Breast epithelium (tissue), 4 donors: ENCODE results near the gene TBXAS1. TPM values are rescaled to one million over a fixed set of nuclear protein-coding genes. Genes with fewer than 3 reads are reported as not detected.

ENCODE experiments used
- DNase-seq, 2 donors: peaks; one replicate each; pipeline ENCODE4 v3.0.0-alpha.2; 2019; ENCODE audit warnings: low spot score in 2 of 2
- H3K27ac ChIP-seq, 2 donors: fragments of 200-600 bp; sonication (generic) in 1 of 2; one replicate each; pipeline ENCODE4 v1.5.1; 2016 to 2019; ENCODE audit warnings: mild to moderate bottlenecking in 1 of 2
- H3K27me3 ChIP-seq, 2 donors: fragments of 200-600 bp; sonication (generic) in 1 of 2; one replicate each; pipeline versions ENCODE4 v1.5.1 to v1.6.0; 2017 to 2019; ENCODE audit warnings: control low read depth in 1 of 2, mild to moderate bottlenecking in 1 of 2
- H3K36me3 ChIP-seq: fragments of 200-600 bp; one replicate; pipeline ENCODE4 v1.5.1; 2019
- H3K4me1 ChIP-seq, 2 donors: fragments of 200-600 bp; sonication (generic); one replicate each; pipeline ENCODE4 v1.5.1; 2016 to 2019; ENCODE audit warnings: control low read depth in 1 of 2
- H3K4me3 ChIP-seq, 3 donors: fragments of 200-600 bp; sonication (generic); 1 replicate in 2 of 3; 2 replicates in 1 of 3; pipeline ENCODE4 v1.5.1; 2016 to 2019; ENCODE audit warnings: mild to moderate bottlenecking in 3 of 3, moderate library complexity in 2 of 3
- H3K9me3 ChIP-seq, 2 donors: fragments of 200-600 bp; sonication (generic) in 1 of 2; one replicate each; pipeline ENCODE4 v1.5.1; 2016 to 2019; ENCODE audit warnings: control low read depth in 1 of 2
- POLR2A ChIP-seq: fragments of 450-650 bp; IDR thresholded peaks from one replicate; pipeline ENCODE4 v1.6.1; 2016; ENCODE audit warnings: antibody characterized with exemption, mild to moderate bottlenecking, moderate library complexity
- POLR2AphosphoS5 ChIP-seq, 3 donors: sonication (generic); formaldehyde crosslinking; IDR thresholded peaks; one replicate each; pipeline ENCODE4 v1.6.1; 2017; ENCODE audit warnings: antibody characterized with exemption in 3 of 3
- intact Hi-C: fragments of 100-400 bp; cut with DNase I; formaldehyde crosslinking; loops from one replicate; pipeline ENCODE4 v1.15.1; 2023; ENCODE audit warnings: low total_unique reads
- total RNA-seq, 3 donors: library from RNA; depleted of rRNA; stranded (reverse); fragments of >200 nt; gene quantifications; one replicate each; pipeline ENCODE4 v1.1.0, GENCODE V29; 2016
- TF ChIP-seq, protein P1 (sequence below), 3 donors: fragments of 450-650 bp; IDR thresholded peaks; one replicate each; pipeline ENCODE4 v1.5.1; 2016 to 2017; ENCODE audit warnings: antibody characterized with exemption in 3 of 3, mild to moderate bottlenecking in 3 of 3, moderate library complexity in 3 of 3

TBXAS1 gene
- total RNA-seq, 3 donors from 2014 or later: 17.7 to 59.8 (median 17.9) TPM

DNA sequence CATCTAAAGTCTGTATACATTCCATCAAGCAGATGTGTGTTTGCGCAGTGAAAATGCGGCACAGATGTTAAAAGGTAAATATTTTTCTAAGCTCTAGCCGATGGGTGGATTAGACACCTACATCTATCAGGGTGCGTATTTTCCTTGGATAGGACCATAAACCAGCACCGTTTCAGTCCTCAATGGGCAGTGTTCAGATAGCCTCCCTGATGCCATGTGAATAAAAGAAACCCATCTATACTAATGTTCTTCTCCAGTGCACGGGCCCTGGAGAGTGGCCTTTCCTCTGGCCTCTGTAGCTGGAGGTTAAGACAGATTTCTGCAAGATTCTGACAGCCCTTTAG is 130.2 kb downstream of the TBXAS1 start:
- no peaks in the 10 kb centered on the region for H3K4me1 ChIP-seq
- intact Hi-C loops: no loop called here
- no peaks in the 10 kb centered on the region for H3K36me3 ChIP-seq
- no peak overlapping the region for H3K4me3 ChIP-seq
- H3K27me3 ChIP-seq: no peaks in the 10 kb centered on the region
- H3K9me3 ChIP-seq: no peaks in the 10 kb centered on the region
- H3K27ac ChIP-seq: no peak overlapping the region
- DNase-seq: no peak
- TF ChIP-seq POLR2A: no peak
- TF ChIP-seq, protein P1, sequence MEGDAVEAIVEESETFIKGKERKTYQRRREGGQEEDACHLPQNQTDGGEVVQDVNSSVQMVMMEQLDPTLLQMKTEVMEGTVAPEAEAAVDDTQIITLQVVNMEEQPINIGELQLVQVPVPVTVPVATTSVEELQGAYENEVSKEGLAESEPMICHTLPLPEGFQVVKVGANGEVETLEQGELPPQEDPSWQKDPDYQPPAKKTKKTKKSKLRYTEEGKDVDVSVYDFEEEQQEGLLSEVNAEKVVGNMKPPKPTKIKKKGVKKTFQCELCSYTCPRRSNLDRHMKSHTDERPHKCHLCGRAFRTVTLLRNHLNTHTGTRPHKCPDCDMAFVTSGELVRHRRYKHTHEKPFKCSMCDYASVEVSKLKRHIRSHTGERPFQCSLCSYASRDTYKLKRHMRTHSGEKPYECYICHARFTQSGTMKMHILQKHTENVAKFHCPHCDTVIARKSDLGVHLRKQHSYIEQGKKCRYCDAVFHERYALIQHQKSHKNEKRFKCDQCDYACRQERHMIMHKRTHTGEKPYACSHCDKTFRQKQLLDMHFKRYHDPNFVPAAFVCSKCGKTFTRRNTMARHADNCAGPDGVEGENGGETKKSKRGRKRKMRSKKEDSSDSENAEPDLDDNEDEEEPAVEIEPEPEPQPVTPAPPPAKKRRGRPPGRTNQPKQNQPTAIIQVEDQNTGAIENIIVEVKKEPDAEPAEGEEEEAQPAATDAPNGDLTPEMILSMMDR (IDR thresholded peaks at IDR 0.05): no peak
- TF ChIP-seq POLR2AphosphoS5 (IDR thresholded peaks at IDR 0.05): no peak

DNA sequence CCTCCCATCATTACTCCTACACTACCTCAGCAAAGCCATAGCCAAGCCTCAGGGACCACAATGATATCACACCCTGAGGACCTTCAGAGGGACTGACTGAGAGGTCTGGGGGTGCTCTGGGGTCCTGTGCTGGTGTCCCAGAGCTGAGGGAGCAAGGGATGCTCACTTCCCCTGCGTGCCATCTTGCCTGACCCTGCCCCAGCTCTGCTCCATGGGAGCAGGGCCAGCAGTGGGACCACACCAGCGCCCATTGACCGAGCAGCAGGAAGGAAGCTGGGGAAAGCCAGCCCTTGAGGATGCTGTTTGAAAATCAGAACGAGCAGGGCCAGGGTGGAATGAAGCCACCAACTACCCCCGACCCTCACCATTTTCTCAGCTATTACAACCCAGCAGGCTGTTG is 130.7 kb downstream of the TBXAS1 start:
- H3K36me3 ChIP-seq: no peaks in the 10 kb centered on the region
- H3K9me3 ChIP-seq: no peaks in the 10 kb centered on the region
- no peak for DNase-seq
- H3K27me3 ChIP-seq: no peaks in the 10 kb centered on the region
- no peak overlapping the region for H3K27ac ChIP-seq
- H3K4me3 ChIP-seq: no peak overlapping the region
- H3K4me1 ChIP-seq: no peaks in the 10 kb centered on the region
- no peak for TF ChIP-seq POLR2AphosphoS5 (IDR thresholded peaks at IDR 0.05)
- intact Hi-C loops: no loop called here

DNA sequence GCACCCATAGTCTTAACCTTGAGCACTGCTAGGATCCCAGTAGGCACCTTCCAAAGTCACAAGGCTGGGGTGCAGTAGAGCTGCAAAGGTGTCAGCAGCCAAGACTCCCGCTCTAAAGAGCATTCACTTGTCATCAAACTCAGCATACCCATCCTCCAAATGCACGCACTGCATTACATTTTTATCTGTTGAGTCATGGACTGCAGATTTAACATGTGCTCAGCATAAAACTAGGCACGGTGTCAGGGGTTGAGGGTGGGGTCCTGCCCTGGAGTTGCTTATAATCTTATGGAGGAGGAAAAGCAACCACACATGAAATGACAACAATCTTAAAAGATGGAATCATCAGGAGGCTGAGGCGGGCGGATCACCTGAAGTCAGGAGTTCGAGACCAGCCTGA is 131.1 kb downstream of the TBXAS1 start:
- no peak overlapping the region for H3K27ac ChIP-seq
- H3K36me3 ChIP-seq: no peaks in the 10 kb centered on the region
- H3K9me3 ChIP-seq: no peaks in the 10 kb centered on the region
- no peaks in the 10 kb centered on the region for H3K4me1 ChIP-seq
- no peak overlapping the region for H3K4me3 ChIP-seq
- DNase-seq: no peak
- TF ChIP-seq POLR2A (no peak), POLR2AphosphoS5 (IDR thresholded peaks at IDR 0.05) (no peak)
- TF ChIP-seq, protein P1 (IDR thresholded peaks at IDR 0.05): no peak
- H3K27me3 ChIP-seq: no peaks in the 10 kb centered on the region
- intact Hi-C loops: no loop called here

DNA sequence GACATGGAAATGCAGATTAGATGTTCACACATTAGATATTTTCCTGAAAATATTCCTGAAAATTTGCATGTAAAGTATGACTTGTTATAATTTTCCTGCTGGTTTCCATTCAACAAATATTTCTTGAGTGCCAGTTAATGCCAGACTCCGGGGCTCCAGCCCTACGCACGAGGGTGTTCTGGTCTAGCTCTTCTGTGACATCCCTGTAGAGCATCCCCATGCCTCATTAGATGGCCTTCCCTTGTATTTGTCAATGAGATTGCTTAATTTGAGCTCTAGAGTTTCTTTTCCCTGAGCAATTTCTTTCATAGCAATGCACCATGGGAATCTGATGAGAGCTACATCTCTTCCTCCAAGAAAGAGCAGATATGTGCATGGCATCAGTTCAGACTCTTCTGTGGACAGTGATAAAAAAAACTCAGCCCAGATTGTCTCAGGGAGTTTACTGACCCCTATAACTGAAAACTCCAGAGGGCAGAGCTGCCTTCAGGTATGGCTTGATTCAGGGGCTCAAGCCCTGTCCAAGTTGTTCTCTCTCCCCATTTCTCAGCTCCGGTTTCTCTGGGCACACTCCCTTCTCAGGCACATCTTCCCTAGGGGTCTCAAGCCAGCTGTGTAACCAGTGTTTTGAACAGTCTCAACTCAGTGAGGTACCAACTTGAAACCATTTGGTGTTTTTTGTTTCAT is 137.0 kb downstream of the TBXAS1 start:
- H3K9me3 ChIP-seq: no peaks in the 10 kb centered on the region
- no peak for DNase-seq
- no peaks in the 10 kb centered on the region for H3K4me1 ChIP-seq
- intact Hi-C loops: no loop called here
- H3K27ac ChIP-seq: no peak overlapping the region
- no peaks in the 10 kb centered on the region for H3K27me3 ChIP-seq
- TF ChIP-seq POLR2A (no peak), POLR2AphosphoS5 (IDR thresholded peaks at IDR 0.05) (no peak)
- TF ChIP-seq, protein P1 (IDR thresholded peaks at IDR 0.05): no peak
- H3K36me3 ChIP-seq: no peaks in the 10 kb centered on the region
- no peak overlapping the region for H3K4me3 ChIP-seq

DNA sequence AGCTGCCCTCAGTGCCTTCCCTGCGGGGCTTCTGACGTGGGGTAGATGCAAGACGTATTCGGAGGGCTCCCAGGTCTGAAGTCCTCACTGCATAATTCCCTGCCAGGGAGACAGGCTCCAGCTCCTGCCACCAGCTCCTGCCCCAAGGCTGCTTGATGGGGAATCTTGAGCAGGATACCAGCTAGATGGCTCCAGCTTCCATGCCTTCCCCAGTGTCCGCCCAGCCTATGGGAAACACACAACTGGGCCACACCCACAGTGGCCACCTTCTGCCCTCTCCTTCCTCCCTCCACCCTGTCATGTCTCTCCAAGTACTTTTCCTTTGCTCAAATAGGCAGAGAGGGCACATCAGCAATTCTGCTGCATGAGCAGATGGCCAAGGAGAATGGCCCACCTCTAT is 137.9 kb downstream of the TBXAS1 start:
- intact Hi-C loops: no loop called here
- H3K27ac ChIP-seq: no peak overlapping the region
- no peak for TF ChIP-seq POLR2A
- TF ChIP-seq POLR2AphosphoS5 (IDR thresholded peaks at IDR 0.05): no peak
- TF ChIP-seq, protein P1 (IDR thresholded peaks at IDR 0.05): no peak

DNA sequence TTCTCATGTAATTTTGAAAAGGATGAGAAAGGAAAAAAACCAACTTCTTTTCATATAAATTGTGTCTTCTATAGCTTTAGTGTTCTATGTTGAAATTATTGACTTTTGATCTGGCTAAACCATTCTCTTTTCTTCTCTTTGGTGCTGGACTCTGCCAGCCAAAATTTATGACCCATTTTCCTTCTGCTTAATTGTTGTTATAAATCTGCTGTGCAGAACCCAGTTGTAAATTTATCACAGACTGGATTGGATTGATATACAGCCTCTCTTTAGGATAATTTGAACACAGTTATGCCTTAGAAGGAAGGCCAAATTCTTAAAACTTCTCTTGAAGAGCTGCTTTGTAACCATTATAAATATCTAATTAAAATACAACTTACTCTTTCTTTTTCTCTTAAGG is 139.9 kb downstream of the TBXAS1 start:
- H3K27ac ChIP-seq: no peak overlapping the region
- H3K9me3 ChIP-seq: no peaks in the 10 kb centered on the region
- no peaks in the 10 kb centered on the region for H3K36me3 ChIP-seq
- H3K4me1 ChIP-seq: no peaks in the 10 kb centered on the region
- DNase-seq: no peak
- no peak overlapping the region for H3K4me3 ChIP-seq
- TF ChIP-seq POLR2AphosphoS5 (IDR thresholded peaks at IDR 0.05) (no peak), POLR2A (no peak)
- TF ChIP-seq, protein P1 (IDR thresholded peaks at IDR 0.05): no peak
- H3K27me3 ChIP-seq: no peaks in the 10 kb centered on the region
- intact Hi-C loops: no loop called here

More for the DNA sequence above, 137.9 kb downstream of the TBXAS1 start:
- Histone ChIP-seq H3K36me3 (no peaks in the 10 kb centered on the region), H3K27me3 (no peaks in the 10 kb centered on the region), H3K4me1 (no peaks in the 10 kb centered on the region), H3K4me3 (no peak overlapping the region), H3K9me3 (no peaks in the 10 kb centered on the region)
- no peak for DNase-seq
